Thyroid gland (tissue), 4 donors: ENCODE data around the gene MDGA2. TPM values are rescaled to one million over a fixed set of nuclear protein-coding genes. Genes with fewer than 3 reads are reported as not detected.

Experiments used
- DNase-seq, 2 donors: peaks; one replicate each; pipeline ENCODE4 v3.0.0-alpha.2; 2019
- H3K27ac ChIP-seq, 3 donors: fragments of 200-600 bp; sonication (generic); 1 replicate in 2 of 3; 2 replicates in 1 of 3; pipeline ENCODE4 v1.5.1; 2016 to 2019; ENCODE audit warnings: mild to moderate bottlenecking in 1 of 3, moderate library complexity in 1 of 3
- H3K27me3 ChIP-seq: fragments of 200-600 bp; sonication (generic); one replicate; pipeline ENCODE4 v1.5.1; 2019
- H3K36me3 ChIP-seq, 2 donors: fragments of 200-600 bp; sonication (generic); one replicate each; pipeline ENCODE4 v1.5.1; 2016 to 2019
- H3K4me1 ChIP-seq, 2 donors: fragments of 200-600 bp; sonication (generic); one replicate each; pipeline ENCODE4 v1.5.1; 2017 to 2019
- H3K4me3 ChIP-seq, 3 donors: fragments of 200-600 bp; sonication (generic); replicated peaks in 1 of 3; 1 replicate in 2 of 3; 2 replicates in 1 of 3; pipeline ENCODE4 v1.5.1; 2016; ENCODE audit warnings: mild to moderate bottlenecking in 1 of 3
- H3K9me3 ChIP-seq: fragments of 200-600 bp; sonication (generic); one replicate; pipeline ENCODE4 v1.5.1; 2017
- CTCF ChIP-seq, 6 experiments: fragments of 200-600 bp in 3 of 6; fragments of 450-650 bp in 3 of 6; sonication (generic) in 3 of 6; IDR thresholded peaks; one replicate each; pipeline ENCODE4 v1.5.1; 2016 to 2019; ENCODE audit warnings: antibody characterized with exemption in 6 of 6, mild to moderate bottlenecking in 2 of 6, inconsistent platforms in 1 of 6, moderate library complexity in 1 of 6
- POLR2A ChIP-seq, 2 donors: fragments of 450-650 bp; IDR thresholded peaks; one replicate each; pipeline ENCODE4 v1.6.1; 2017; ENCODE audit warnings: antibody characterized with exemption in 2 of 2, mild to moderate bottlenecking in 2 of 2, moderate library complexity in 1 of 2
- WGBS, 2 donors: methylation state at CpG; one replicate each; pipeline ENCODE4 v1.1.5; 2017; 5-methylcytosine and 5-hydroxymethylcytosine counted together
- intact Hi-C: fragments of 100-400 bp; cut with DNase I; formaldehyde crosslinking; loops from one replicate; pipeline ENCODE4 v1.15.1; 2023
- total RNA-seq, 4 donors: library from RNA; depleted of rRNA; stranded (reverse); fragments of >200 nt; gene quantifications; one replicate each; pipeline ENCODE4 v1.2.3, GENCODE V29; 2016

Gene MDGA2
- total RNA-seq, 4 donors from 2014 or later, result not detected

- TF ChIP-seq POLR2A (IDR thresholded peaks at IDR 0.05) (no peak), CTCF (IDR thresholded peaks at IDR 0.05) (no peak)
- intact Hi-C loops, result no loop called here
- Histone ChIP-seq H3K4me3 (no peak overlapping the region), H3K36me3 (no peaks in the 10 kb centered on the region), H3K27ac (no peak overlapping the region), H3K9me3 (no peaks in the 10 kb centered on the region), H3K4me1 (no peaks in the 10 kb centered on the region), H3K27me3 (no peaks in the 10 kb centered on the region)
- DNase-seq, result no peak
These were observed 192.0 kb downstream of the MDGA2 start for GRCh38 chr14:47483449-47483848.

DNA sequence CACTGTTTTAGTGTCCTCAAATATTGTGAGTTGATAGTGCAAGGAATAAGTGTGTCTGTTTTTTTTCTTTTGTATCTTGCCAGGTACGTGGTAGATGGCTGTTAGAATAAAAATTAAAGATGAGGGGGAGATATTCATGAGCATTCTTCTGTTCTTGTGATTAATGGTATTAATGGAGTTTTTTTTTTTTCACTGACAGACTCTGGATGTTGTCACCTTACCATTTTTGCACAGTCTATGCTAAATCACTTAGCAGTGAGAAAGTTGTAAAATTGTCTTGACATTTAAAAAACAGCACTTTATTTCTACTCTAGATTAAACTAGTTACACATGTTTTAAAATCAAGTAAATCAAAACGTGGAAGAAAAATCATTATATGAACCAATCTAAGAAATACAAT lies 204.3 kb downstream of the MDGA2 start:
- Histone ChIP-seq H3K27me3 (no peaks in the 10 kb centered on the region), H3K9me3 (no peaks in the 10 kb centered on the region), H3K27ac (no peak overlapping the region), H3K4me3 (no peak overlapping the region), H3K4me1 (no peaks in the 10 kb centered on the region), H3K36me3 (no peaks in the 10 kb centered on the region)
- DNase-seq, result no peak
- TF ChIP-seq CTCF (IDR thresholded peaks at IDR 0.05), result no peak
- no peak for TF ChIP-seq POLR2A (IDR thresholded peaks at IDR 0.05)
- 42 to 45% methylated on average over 2 of the region's 2 CpGs for WGBS, 2 donors
- intact Hi-C loops, result no loop called here

DNA sequence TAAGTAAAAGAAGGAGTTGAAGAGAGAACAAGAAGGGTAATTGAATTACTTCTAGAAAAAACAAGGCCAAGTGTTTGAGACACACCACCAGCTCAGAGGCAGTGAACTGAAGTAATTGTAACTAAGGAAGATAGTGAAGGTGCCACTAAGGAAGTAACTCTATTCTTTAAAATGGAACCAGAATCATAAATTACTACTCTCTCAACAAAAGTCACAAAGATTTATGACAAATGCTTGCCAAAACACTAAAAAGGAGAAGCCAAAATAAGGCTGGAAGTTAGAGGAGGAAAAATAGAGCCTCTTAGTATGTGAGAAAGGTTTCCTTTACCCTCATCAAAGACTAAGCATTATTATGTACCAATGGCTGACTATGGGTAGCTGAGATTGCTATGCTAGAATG lies 208.5 kb downstream of the MDGA2 start:
- Histone ChIP-seq H3K4me1 (no peaks in the 10 kb centered on the region), H3K27me3 (no peaks in the 10 kb centered on the region), H3K36me3 (no peaks in the 10 kb centered on the region), H3K9me3 (no peaks in the 10 kb centered on the region), H3K27ac (no peak overlapping the region), H3K4me3 (no peak overlapping the region)
- TF ChIP-seq CTCF (IDR thresholded peaks at IDR 0.05), result no peak
- no peak for TF ChIP-seq POLR2A (IDR thresholded peaks at IDR 0.05)
- no peak for DNase-seq
- intact Hi-C loops, result no loop called here

GRCh38 chr14:47454025-47454424 lies 221.4 kb downstream of the MDGA2 start:
- no peak overlapping the region for H3K4me3 ChIP-seq
- H3K4me1 ChIP-seq, result no peaks in the 10 kb centered on the region
- H3K27ac ChIP-seq, result no peak overlapping the region
- WGBS, 2 donors, result 70 to 79% methylated on average over 2 of the region's 2 CpGs
- intact Hi-C loops, result no loop called here
- DNase-seq, result no peak
- no peaks in the 10 kb centered on the region for H3K9me3 ChIP-seq
- TF ChIP-seq CTCF (IDR thresholded peaks at IDR 0.05) (no peak), POLR2A (IDR thresholded peaks at IDR 0.05) (no peak)
- H3K36me3 ChIP-seq, result no peaks in the 10 kb centered on the region
- H3K27me3 ChIP-seq, result no peaks in the 10 kb centered on the region

GRCh38 chr14:47447076-47447475 lies 228.3 kb downstream of the MDGA2 start:
- Histone ChIP-seq H3K9me3 (no peaks in the 10 kb centered on the region), H3K27ac (no peak overlapping the region), H3K36me3 (no peaks in the 10 kb centered on the region), H3K4me1 (no peaks in the 10 kb centered on the region), H3K27me3 (no peaks in the 10 kb centered on the region), H3K4me3 (no peak overlapping the region)
- no peak for DNase-seq
- intact Hi-C loops, result no loop called here
- TF ChIP-seq CTCF (IDR thresholded peaks at IDR 0.05) (no peak), POLR2A (IDR thresholded peaks at IDR 0.05) (no peak)
- 67 to 89% methylated on average over 3 of the region's 3 CpGs for WGBS, 2 donors
